ENCODE results near the gene ALKBH5.
"Not testable (repeated sequence)": the region's sequence is repeated elsewhere in the genome, so short reads cannot be mapped to it uniquely, and the experiment has no call there.

ALKBH5 gene

GRCh38 chr17:18194394-18194793, 10.8 kb downstream of the ALKBH5 start:
- Mint-ChIP-seq H3K9me3 (no peaks in the 10 kb centered on the region), H3K4me1 (peaks cover 85% of the 10 kb centered on the region), H3K27me3 (no peaks in the 10 kb centered on the region), H3K36me3 (ENCODE audit: insufficient read depth) (peaks cover 46% of the 10 kb centered on the region), H3K4me3 (no peak overlapping the region), H3K27ac (ENCODE audit: low read depth) (no peak overlapping the region)
- DNase-seq (ENCODE audit: low spot score in 2 of 2), result no peak
- no peak for ATAC-seq (replicated peaks; ENCODE audit: extremely low read depth, poor library complexity, severe bottlenecking)

DNA sequence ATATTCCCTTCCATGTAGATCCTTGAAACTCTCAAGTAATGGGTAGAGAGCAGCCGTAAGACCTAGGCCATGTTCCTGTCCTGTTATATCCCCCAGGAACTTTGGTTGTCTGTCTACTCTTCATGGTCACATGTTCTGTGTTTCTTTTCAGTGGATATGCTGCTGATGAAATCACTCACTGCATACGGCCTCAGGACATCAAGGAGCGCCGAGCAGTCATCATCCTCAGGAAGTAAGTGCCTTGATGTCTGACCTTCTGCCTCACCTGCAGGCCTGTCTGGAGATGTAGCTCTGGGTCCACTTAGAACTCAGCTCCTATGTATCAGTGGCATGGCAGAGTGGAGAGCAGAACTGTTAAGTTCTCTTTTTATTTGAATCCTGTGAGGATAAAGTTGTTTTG, 11.2 kb downstream of the ALKBH5 start:
- H3K4me3 Mint-ChIP-seq, result no peak overlapping the region
- ATAC-seq (replicated peaks; ENCODE audit: extremely low read depth, poor library complexity, severe bottlenecking) (no peak), DNase-seq (ENCODE audit: low spot score in 2 of 2) (no peak)
- no peaks in the 10 kb centered on the region for H3K9me3 Mint-ChIP-seq
- H3K27me3 Mint-ChIP-seq, result no peaks in the 10 kb centered on the region
- H3K4me1 Mint-ChIP-seq, result peaks cover 85% of the 10 kb centered on the region
- no peak overlapping the region for H3K27ac Mint-ChIP-seq (ENCODE audit: low read depth)
- H3K36me3 Mint-ChIP-seq (ENCODE audit: insufficient read depth), result peaks cover 50% of the 10 kb centered on the region

DNA sequence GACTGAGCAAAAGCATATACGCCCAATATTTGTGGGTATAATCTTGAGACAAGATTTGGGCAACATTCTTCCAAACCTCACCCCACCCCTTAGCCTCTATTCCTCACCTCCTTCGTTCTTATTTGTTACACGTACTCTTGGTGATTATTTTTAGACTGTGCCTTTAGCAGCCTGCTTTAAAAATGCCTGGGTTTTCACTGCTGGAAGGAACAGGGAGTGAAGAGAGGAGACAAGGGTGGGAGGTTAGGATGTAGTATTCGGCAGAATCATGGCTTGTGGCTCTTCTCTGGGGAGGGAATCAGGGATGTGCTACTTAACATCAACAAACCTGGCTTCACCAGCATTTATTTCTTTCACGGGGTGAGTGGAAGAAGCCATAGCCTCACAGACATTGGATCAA, 11.6 kb downstream of the ALKBH5 start:
- DNase-seq (ENCODE audit: low spot score in 2 of 2) (no peak), ATAC-seq (replicated peaks; ENCODE audit: extremely low read depth, poor library complexity, severe bottlenecking) (no peak)
- Mint-ChIP-seq H3K36me3 (ENCODE audit: insufficient read depth) (peaks cover 50% of the 10 kb centered on the region), H3K4me3 (no peak overlapping the region), H3K9me3 (no peaks in the 10 kb centered on the region), H3K27ac (ENCODE audit: low read depth) (no peak overlapping the region), H3K27me3 (no peaks in the 10 kb centered on the region), H3K4me1 (peaks cover 85% of the 10 kb centered on the region)

DNA sequence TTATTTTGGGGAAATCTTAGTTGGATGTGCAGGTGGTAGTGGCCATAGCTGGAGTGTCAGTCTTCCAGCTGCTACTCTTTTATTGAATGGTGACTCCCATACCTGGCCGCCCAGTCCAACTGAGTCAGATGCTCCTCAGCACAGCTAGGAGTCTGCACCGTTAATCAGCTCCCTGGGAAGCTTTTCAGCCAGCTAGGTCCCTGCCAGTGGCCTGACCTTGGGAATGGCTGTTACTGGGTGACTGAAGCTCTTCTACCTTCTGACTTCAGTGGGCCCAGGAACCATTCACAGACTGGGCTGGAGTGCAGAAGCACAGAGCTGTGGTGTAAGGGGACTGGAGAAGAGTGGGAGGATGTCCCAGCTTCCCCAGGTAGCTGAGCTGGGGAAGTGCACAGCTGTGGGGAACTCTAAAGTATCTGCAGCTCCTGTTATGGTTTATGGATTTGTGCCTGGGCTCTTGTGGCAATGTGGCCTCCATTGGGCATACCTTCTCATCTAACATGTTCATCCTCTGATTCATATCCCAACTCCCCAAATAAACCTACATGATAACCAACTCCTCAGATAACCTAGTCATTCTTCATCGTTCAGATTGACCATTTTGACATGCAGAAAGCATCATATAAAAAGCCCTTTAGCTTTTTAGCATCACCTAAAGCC, 14.0 kb downstream of the ALKBH5 start:
- Mint-ChIP-seq H3K36me3 (ENCODE audit: insufficient read depth) (peaks cover 58% of the 10 kb centered on the region), H3K27ac (ENCODE audit: low read depth) (no peak overlapping the region), H3K4me3 (no peak overlapping the region), H3K9me3 (no peaks in the 10 kb centered on the region), H3K4me1 (peaks cover 80% of the 10 kb centered on the region), H3K27me3 (no peaks in the 10 kb centered on the region)
- ATAC-seq (replicated peaks; ENCODE audit: extremely low read depth, poor library complexity, severe bottlenecking) (no peak), DNase-seq (ENCODE audit: low spot score in 2 of 2) (no peak)

DNA sequence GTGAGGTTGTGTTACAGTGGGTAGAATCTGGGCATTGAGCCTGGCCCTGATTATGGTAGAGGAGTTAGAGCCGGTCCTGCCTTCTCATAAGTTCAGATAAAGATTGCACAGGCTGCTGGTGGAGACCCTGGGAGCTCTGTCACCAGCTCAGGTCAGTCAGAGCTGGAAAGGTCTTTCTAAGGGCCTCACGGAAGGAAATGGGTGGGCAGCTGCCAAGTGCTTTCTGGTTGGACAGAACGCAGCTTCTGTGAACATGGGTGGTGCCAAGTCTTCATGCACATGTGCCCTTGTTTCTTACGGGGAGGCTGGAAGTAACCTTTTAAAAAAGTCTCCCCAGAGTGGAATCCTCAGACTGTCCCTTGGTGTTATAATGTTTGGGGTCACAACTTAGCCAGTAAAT, 14.9 kb downstream of the ALKBH5 start:
- Mint-ChIP-seq H3K4me3 (no peak overlapping the region), H3K27ac (ENCODE audit: low read depth) (peak overlapping the region; percentile 43), H3K4me1 (peaks cover 84% of the 10 kb centered on the region)

GRCh38 chr17:18201108-18201507, 17.5 kb downstream of the ALKBH5 start:
- Mint-ChIP-seq H3K4me3 (no peak overlapping the region), H3K27me3 (no peaks in the 10 kb centered on the region), H3K4me1 (peaks cover 62% of the 10 kb centered on the region), H3K36me3 (ENCODE audit: insufficient read depth) (peaks cover 47% of the 10 kb centered on the region), H3K27ac (ENCODE audit: low read depth) (peak overlapping the region; percentile 11), H3K9me3 (no peaks in the 10 kb centered on the region)
- ATAC-seq (replicated peaks; ENCODE audit: extremely low read depth, poor library complexity, severe bottlenecking) (no peak), DNase-seq (ENCODE audit: low spot score in 2 of 2) (no peak)

More for the DNA sequence above, 14.9 kb downstream of the ALKBH5 start:
- Mint-ChIP-seq H3K27me3 (no peaks in the 10 kb centered on the region), H3K9me3 (no peaks in the 10 kb centered on the region), H3K36me3 (ENCODE audit: insufficient read depth) (peaks cover 56% of the 10 kb centered on the region)
- ATAC-seq (replicated peaks; ENCODE audit: extremely low read depth, poor library complexity, severe bottlenecking) (no peak), DNase-seq (ENCODE audit: low spot score in 2 of 2) (no peak)

DNA sequence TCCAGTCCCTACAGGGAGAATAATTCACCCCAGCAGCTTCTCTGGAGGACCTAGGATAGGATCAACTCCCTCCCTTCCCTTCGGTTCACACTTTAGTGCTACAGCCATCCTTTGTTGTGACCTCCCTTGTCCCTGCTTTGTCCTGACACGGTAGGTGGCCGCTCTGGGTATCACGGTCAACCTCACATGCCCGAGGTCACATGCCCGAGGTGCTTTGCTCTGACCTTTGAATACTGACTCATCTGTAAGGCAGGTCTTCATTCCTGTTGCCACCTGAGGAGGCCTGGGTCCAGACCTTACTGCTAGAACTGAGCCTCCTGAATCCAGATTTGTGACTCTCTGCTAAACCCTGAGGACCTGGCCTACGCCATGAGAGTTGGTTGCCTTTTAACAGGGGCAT, 19.7 kb downstream of the ALKBH5 start:
- no peak overlapping the region for H3K27ac Mint-ChIP-seq (ENCODE audit: low read depth)
- no peak overlapping the region for H3K4me3 Mint-ChIP-seq
- H3K27me3 Mint-ChIP-seq, result no peaks in the 10 kb centered on the region
- peaks cover 42% of the 10 kb centered on the region for H3K36me3 Mint-ChIP-seq (ENCODE audit: insufficient read depth)
- DNase-seq (ENCODE audit: low spot score in 2 of 2), result no peak
- H3K9me3 Mint-ChIP-seq, result no peaks in the 10 kb centered on the region
- H3K4me1 Mint-ChIP-seq, result peaks cover 40% of the 10 kb centered on the region
- ATAC-seq (replicated peaks; ENCODE audit: extremely low read depth, poor library complexity, severe bottlenecking), result no peak

DNA sequence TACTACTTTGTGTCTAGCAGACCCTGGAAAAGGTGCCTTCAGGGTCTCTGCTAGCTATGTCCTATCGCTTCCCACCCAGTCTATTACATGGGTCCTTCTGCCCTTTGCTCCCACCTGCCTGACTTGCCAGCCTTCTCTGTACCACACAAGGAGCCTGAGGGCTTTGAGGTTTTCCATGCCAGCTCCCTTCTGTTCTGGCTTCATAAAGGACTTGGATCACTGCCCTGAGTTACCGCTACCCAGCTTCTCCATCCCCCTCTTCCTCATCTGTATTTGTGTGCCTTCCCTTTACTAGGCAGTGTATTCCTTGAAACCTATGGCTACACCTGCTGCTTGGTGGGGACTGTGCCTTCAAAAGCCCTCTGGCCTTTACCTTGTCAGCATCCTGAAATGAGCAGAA, 22.2 kb downstream of the ALKBH5 start:
- ATAC-seq (replicated peaks; ENCODE audit: extremely low read depth, poor library complexity, severe bottlenecking) (no peak), DNase-seq (ENCODE audit: low spot score in 2 of 2) (no peak)
- Mint-ChIP-seq H3K27ac (ENCODE audit: low read depth) (no peak overlapping the region), H3K36me3 (ENCODE audit: insufficient read depth) (peaks cover 55% of the 10 kb centered on the region), H3K27me3 (no peaks in the 10 kb centered on the region), H3K9me3 (no peaks in the 10 kb centered on the region), H3K4me1 (peaks cover 15% of the 10 kb centered on the region), H3K4me3 (no peak overlapping the region)

- ATAC-seq (replicated peaks; ENCODE audit: extremely low read depth, poor library complexity, severe bottlenecking) (no peak), DNase-seq (ENCODE audit: low spot score in 2 of 2) (no peak)
- H3K4me3 Mint-ChIP-seq, result no peak overlapping the region
- no peak overlapping the region for H3K27ac Mint-ChIP-seq (ENCODE audit: low read depth)
- H3K4me1 Mint-ChIP-seq, result peaks cover 6% of the 10 kb centered on the region
- H3K27me3 Mint-ChIP-seq, result no peaks in the 10 kb centered on the region
- peaks cover 54% of the 10 kb centered on the region for H3K36me3 Mint-ChIP-seq (ENCODE audit: insufficient read depth)
- H3K9me3 Mint-ChIP-seq, result no peaks in the 10 kb centered on the region
Measured at GRCh38 chr17:18206962-18207361, 23.3 kb downstream of the ALKBH5 start.

GRCh38 chr17:18208092-18208491, 24.5 kb downstream of the ALKBH5 start:
- Mint-ChIP-seq H3K4me3 (no peak overlapping the region), H3K27me3 (no peaks in the 10 kb centered on the region), H3K9me3 (no peaks in the 10 kb centered on the region), H3K4me1 (peaks cover 5% of the 10 kb centered on the region), H3K27ac (ENCODE audit: low read depth) (peak overlapping the region; percentile 59), H3K36me3 (ENCODE audit: insufficient read depth) (peaks cover 51% of the 10 kb centered on the region)
- ATAC-seq (replicated peaks; ENCODE audit: extremely low read depth, poor library complexity, severe bottlenecking), result no peak
- no peak for DNase-seq (ENCODE audit: low spot score in 2 of 2)

DNA sequence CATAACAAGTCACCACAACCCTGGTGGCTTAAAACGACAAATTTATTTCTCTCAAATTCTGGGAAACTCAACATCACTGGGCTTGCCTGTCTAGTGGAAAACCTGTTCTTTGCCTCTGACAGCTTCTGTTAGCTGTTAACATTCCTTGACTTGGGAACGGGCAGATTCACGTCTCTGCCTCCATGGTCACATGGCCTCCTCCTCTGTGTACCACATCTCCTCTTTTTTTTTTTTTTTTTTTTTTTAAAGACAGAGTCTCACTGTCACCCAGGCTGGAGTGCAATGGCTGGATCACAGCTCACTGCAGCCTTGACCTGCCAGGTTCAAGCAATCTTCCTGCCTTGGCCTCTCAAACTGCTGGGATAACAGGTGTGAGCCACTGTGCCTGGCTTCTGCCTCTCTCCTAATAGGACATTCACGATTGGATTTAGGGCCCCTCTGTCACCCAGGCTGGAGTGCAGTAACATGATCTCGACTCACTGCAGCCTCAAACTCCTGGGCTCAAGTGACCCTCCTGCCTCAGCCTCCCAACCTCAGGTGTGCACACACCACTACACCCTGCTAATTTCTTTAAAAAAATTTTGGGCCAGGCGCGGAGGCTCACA, 30.1 kb downstream of the ALKBH5 start:
- Mint-ChIP-seq H3K27ac (ENCODE audit: low read depth) (no peak overlapping the region), H3K4me3 (no peak overlapping the region), H3K36me3 (ENCODE audit: insufficient read depth) (peaks cover 25% of the 10 kb centered on the region), H3K9me3 (no peaks in the 10 kb centered on the region), H3K27me3 (no peaks in the 10 kb centered on the region), H3K4me1 (peaks cover 12% of the 10 kb centered on the region)
- DNase-seq (ENCODE audit: low spot score in 2 of 2) (no peak), ATAC-seq (replicated peaks; ENCODE audit: extremely low read depth, poor library complexity, severe bottlenecking) (no peak)

DNA sequence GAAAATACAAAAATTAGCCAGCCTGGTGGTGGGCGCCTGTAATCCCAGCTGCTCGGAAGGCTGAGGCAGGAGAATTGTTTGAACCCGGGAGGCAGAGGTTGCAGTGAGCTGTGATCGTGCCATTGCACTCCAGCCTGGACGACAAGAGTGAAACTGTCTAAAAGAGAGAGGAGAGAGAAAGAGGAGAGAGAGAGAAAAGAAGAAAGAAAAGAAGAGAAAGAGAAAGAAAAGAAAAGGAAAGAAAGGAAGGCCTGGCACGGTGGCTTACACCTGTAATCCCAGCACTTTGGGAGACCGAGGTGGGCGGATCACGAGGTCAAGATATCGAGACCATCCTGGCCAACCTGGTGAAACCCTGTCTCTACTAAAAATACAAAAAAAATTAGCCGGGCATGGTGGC, 33.3 kb downstream of the ALKBH5 start:
- not testable (repeated sequence) for H3K4me3 Mint-ChIP-seq; DNase-seq (ENCODE audit: low spot score in 2 of 2); H3K27me3 Mint-ChIP-seq; H3K36me3 Mint-ChIP-seq (ENCODE audit: insufficient read depth); ATAC-seq (replicated peaks; ENCODE audit: extremely low read depth, poor library complexity, severe bottlenecking); H3K9me3 Mint-ChIP-seq
- Mint-ChIP-seq H3K27ac (ENCODE audit: low read depth) (peak overlapping the region; percentile 55), H3K4me1 (peaks cover 12% of the 10 kb centered on the region)

DNA sequence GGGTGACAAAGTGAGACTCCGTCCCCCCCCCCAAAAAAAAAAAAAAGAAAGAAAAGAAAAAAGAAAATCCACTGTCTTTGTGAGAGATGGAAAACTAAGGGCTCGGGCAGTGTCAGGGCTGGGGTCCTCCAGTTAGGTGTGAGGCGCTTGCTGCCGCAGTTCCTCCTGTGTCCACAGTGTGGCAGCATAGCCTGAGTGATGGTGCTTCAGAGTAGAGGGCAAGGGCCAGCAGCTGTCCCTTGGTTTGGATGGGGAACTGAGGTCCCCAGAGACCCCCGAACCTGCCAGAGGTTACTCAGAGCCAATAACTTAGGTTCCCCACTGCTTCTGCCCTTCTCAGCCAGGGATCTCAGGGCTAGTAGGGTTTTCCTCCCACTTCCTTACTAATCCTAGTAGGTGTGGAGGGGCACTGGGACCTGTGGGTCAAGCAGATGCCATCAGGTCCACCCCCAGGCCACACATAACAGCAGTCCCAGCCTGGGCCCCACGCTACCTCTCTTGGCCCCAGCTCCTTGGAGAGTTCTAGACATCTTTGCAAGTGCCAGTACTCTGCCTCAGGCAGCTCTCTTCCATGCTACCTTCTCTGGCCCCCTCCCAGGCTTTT, 33.9 kb downstream of the ALKBH5 start:
- Mint-ChIP-seq H3K9me3 (no peaks in the 10 kb centered on the region), H3K4me3 (no peak overlapping the region), H3K27ac (ENCODE audit: low read depth) (peak overlapping the region; percentile 20), H3K36me3 (ENCODE audit: insufficient read depth) (peaks cover 4% of the 10 kb centered on the region), H3K4me1 (peaks cover 12% of the 10 kb centered on the region), H3K27me3 (no peaks in the 10 kb centered on the region)
- ATAC-seq (replicated peaks; ENCODE audit: extremely low read depth, poor library complexity, severe bottlenecking), result peak; percentile 65
- peak; percentile 42 to 64 for DNase-seq (ENCODE audit: low spot score in 2 of 2)

Measured in central memory CD8-positive, alpha-beta T cell (primary cell).